NCI-H1930 (cell line): Measurements from ENCODE around the gene NEMP2.

Source experiments
- DNase-seq, 2 experiments: peaks; one replicate each; lab custom pipeline; 2025; lab: John Stamatoyannopoulos, UW

The NEMP2 gene

DNA sequence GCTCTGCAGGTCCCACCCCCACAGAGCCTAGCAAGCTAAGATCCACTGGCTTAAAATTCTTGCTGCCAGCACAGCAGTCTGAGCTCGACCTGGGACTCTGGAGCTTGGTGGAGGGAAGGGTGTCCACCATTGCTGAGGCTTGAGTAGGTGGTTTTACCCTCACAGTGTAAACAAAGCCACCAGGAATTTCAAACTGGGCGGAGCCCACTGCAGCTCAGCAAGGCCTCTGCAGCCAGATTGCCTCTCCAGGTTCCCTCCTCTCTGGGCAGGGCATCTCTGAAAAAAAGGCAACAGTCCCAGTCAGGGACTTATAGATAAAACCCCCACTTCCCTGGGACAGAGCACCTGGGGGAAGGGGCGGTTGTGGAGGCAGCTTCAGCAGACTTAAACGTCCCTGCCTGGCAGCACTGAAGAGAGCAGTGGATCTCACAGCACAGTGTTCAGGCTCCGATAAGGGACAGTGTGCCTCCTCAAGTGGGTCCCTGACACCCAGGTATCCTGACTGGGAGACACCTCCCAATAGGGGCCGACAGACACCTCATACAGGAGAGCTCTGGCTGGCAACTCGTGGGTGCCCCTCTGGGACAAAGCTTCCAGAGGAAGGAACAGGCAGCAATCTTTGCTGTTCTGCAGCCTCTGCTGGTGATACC is 20.0 kb upstream of the NEMP2 start:
- no peak for DNase-seq

DNA sequence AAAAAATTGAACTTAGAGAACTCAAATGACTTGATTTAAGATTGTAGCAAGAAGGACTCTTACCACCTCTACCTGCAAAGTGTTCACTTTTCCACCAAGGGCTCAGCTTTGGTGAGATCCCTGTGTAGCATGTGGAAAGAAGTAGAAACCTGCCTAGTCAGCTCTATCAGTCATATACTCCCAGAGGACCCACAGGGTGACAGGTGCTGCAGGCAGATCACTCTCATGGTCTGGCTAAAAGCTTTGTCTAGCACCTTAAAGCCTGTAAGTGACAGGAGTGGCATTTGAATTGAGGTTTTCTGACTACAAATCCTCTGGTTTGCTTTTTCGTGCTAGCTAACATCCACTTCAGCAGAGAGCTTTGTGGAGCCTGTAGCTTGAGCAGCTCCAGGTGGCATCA is 18.7 kb upstream of the NEMP2 start:
- DNase-seq = no peak

DNA sequence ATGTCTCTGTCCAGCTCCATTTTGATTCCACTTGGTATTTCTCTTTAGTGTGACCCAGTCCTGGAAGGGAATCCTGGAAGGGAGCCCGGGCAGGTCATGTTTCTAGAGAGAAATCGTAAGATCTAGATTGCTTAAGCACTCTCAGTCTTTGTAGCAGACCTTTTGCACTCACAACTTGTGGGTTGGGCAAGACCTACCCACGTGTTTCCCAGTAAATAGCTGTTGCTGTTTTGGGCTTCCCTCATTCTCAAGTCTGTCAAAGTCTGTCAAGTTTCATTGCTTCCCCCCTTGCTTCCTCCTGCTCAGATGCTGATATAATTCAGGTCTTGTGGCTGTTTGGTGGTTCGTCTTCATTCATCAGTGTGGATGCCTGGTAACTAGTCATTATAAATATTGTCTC is 17.4 kb upstream of the NEMP2 start:
- no peak for DNase-seq

DNA sequence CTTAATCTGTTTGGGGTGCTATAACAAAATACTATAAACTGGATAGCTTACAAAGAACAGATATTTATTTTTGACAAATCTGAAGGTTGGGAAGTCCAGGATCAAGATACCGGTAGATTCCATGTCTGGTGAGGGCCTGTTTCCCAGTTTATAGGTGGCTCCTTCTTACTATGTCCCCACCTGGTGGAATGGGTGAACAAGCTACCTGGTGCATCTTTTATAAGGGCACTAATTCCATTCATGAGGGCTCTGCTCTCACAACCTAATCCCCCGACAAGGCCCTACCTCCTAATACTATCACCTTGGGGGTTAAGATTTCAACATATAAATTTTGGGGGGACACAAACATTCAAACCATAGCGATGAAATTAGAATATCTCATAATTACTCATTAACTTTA is 15.6 kb upstream of the NEMP2 start:
- no peak for DNase-seq

DNA sequence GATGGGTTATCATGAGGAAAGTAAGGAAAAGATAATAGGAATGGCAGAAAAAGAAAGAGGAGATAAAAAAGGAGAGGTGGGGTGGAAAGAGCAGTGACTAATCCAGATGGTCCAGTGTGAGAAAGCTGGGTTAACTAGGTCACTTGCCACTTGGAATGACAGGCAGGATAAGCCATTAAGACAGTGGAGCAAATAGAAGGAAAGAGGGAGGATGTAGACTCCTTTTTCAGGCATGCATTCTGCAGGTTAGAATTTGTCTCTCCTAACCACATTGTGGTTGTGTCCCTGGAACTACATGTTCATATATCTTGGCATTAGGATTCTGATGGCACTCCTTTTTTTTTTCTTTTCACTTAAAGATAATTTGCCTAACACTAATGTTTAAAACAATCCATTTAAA is 13.4 kb upstream of the NEMP2 start:
- no peak for DNase-seq

DNA sequence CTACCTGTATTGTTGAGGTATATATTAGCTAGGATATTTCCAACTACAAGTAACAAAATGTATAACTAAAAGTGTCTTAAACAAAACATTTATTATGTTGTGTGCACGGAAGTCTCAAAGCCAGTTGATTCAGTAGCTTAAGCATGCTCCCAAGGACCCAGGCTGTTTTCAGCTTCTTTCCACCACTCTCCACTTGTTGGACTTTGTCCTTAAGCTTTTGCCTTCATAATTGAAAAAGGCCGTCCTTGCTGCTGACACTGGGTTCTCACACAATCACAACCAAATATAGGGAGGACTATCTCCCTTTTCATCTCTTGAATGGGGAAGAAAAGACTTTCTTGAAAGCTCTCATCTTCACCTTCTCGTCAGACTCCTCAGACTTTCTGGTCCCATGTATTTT is 12.2 kb upstream of the NEMP2 start:
- DNase-seq = no peak

DNA sequence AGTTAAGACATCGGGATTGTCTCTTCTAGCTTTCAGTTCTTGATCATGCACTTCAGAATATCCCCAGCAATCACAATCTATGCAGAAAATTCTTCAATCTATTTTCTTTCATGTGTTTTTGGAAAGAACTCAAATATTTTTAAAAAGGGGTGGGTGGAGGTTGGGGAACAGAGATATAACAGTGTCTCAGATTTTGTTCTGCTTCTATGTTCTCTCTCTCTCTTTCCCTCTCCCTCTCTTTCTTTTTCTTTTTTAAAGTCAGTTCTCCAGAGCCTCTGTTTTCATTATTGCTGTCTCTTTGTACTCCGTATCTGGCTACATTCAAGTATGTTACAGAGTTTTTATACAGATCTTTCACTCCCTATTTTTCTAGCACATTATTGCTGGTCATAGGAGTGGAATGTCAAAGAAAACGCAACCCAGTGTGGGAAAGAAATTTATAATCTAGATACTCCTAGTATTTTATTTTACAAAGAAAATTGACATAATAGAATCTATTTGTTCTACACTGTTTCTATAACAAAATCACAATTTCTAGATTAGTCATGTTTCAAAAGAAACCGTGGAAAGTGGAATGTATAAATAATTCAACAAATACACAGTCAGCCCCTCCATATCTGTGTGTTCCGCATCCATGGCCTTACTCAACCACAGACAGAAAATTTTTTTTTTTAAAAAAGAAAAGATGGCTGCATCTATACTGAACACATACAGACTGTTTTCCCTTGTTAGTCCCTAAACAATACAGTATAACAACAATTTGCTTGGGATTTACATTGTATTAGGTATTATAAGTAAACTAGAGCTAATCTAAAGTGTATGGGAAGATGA is 11.2 kb upstream of the NEMP2 start:
- no peak for DNase-seq

DNA sequence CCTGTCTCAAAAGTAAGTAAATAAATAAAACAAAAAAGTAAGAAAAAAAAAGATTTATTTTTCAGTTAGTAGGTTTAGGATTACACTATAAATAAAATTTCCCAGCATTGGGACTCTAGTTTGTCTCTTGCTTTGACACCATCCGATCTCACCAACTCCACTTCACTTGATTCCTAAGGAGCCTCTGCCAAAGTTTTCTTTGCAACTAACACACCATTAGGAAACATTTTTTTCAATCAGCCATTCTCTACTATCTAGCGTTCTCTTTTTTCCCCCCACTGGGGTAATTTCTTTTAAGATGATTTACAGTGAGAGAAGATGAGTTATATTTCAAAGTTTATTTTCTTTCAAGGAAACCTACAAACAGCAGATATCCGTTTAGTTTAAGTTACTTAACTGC is 10.6 kb upstream of the NEMP2 start:
- no peak for DNase-seq

DNA sequence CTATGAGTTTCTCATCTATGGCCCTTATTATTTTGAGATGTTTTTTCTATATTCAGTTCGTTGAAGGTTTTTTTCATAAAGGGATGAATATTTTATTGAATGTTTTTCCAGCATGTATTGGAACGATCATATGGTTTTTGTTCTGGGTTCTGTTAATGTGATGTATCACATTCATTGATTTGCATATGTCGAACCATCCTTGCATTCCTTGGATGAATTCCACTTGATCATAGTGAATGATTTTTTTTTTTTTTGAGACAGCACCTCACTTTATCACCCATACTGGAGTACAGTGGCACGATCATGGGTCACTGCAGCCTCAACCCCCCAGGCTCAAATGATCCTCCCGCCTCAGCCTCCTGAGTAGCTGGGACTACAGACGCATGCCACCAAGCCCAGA is 5.5 kb upstream of the NEMP2 start:
- DNase-seq = no peak

DNA sequence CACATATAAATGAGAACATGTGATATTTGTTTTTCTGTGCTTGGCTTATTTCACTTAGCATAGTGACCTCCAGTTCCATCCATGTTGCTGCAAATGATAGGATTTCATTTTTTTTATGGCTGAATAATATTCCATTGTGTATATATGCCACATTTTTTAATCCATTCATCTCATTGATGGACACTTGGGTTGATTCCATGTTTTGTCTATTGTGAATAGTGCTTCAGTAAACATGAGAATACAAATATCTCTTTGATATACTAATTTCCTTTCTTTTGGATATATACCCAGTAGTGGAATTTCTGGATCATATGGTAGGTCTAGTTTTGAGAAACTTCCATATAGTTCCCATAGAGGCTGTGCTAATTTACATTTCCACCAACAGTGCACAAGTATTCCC is 3.7 kb upstream of the NEMP2 start:
- no peak for DNase-seq

DNA sequence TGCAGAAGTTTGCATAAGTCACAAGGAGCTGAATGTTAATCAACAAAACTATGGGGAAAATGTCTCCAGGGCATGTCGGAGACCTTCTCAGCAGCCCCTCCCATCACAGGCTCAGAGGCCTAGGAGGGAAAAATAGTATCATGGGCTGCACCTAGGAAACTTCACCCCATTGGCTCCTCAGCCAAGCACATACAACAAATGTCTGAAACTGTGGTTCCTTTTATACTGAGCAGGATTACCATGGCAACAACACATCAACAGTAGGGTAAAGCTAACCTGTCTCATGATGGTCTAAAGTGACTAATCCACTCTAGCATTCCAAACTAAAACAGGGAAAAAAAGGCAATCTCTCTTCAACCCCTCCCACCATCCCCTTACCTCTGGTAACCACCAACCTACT is 3.2 kb upstream of the NEMP2 start:
- DNase-seq = no peak

DNA sequence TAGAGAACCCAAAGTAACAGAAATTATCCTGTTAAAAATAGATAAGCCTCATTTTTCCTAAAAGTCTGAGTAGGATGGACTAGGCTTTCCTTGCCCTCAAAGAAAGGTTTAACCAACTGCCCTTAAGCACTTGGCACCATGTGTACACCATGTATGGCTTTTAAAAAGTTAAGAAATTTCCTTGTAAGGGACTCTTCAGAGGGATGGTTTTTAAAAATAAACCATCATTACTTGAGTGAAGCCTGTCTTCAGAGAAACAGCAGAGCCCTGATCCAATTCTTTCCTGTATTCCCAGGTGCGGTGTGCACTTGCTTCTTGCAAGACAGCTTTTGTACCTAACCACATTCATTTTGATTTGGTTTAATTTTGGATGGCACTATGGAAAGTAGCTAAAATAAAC is 1.1 kb upstream of the NEMP2 start:
- DNase-seq = no peak

DNA sequence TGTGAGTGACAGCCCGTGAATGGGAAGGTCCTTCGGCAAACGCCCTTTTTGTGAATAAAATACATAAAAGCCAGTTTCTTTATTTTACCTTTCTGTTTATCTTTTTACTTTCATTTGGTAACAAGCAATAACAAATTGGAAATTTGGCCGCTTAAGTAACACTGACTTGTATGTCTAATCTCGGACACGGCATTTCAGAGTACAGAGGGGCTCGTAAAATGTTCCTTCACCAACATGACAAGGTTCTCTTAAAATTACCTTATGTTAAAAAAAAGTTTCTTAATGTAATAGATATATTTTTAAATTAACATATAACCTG is 558 bp upstream of the NEMP2 start:
- DNase-seq = no peak

DNA sequence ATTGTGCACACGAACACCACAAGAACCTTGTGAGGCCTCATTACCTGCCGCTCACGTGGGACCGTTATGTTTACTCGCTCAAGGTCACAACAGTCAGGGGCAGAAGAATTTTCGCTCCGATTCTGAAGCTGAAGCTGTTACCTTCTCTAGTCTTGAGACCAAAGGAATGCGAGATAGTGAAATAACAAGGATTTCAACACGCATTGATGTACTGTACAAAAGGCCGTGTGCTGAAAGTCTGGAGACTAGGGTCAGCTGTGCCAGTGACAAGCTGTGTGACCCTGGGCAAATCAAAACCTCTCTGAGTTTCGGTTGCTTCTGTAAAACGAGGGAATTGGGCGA is 583 bp downstream of the NEMP2 start:
- DNase-seq = no peak

DNA sequence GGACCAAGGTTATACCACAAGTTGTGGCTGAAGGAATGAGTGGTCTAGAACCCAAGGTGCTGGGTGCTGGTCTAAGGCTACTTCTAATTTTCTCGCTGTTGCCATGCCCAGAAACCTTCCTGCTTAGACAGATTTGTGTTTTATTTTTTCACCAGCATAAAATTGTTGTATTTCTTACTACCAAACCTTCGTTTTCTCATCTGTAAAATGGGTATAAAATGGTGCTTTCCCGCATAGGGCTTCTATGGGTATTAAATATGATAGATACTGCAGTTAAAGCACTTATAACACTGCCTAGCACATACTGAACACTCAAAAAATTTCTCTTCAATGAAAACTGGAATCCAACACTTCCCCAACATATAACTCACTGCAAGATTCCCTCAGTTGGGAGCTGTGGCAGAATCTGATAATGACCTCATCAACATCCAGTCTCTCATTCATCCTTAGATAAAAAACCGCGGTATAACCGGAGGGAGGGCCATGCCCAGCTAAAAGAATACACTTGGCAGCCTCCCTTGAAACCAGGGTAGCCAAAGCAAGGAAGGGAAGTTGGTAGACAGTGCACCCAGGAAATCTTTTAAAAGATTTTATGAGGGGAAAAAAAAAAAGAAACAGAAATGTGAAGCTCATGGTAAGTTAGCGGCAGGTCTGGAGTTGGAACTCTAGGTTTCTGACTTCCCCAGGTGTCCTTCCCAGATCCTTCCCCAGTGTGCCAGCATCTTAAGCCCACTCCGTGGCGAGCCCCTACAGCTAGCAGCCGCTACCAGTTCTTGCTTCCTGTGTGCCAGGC is 1.2 kb downstream of the NEMP2 start:
- DNase-seq = no peak

DNA sequence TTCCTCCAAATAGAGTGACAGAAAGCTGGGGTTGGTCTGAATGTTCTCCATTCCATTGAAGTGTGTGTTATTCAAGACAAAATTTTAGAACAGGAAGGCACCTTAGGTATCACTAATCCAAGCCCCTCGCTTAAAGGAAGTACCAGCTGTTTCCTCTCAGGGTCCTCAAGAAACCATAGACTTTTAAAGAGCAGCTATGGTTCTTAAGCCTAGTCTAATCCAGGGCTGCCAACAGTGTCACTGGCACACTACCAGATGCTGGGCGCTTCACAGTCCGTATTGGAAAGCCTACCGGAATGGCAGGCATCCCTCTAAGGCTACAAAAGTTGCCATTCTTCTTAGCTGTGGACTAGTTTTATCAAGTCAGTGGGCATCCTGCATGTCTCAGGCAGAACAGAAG is 1.9 kb downstream of the NEMP2 start:
- DNase-seq = no peak

DNA sequence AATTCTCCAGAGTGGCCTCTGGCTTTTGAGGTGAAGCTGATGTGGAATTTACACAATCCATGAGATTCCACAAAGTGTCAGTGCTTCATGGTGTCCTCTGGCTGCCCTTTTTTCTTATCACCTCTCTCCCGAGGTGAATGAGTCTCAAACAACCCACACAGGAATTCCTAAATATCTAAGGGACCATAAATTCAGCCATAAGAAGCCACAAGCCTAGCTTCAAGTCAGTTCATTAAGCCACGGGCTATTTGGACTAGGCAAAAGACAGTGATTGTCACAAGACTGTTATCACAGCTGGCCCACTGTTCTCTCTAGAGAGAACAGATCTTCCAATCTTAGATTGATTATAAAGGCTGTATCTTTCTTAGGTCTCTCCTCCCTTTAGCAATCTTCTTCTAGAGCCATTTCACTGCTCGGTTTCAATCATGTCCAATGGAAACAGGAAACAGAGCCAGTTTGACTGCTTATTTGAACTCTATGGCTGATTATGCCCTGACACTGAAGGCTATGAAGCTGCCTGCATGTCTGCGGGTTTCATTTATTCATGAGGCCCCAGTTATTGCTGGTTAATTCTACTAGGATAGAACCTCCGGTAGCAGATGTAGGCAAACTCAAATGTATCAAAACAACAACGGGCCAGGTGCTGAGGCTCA is 4.1 kb downstream of the NEMP2 start:
- DNase-seq = no peak

DNA sequence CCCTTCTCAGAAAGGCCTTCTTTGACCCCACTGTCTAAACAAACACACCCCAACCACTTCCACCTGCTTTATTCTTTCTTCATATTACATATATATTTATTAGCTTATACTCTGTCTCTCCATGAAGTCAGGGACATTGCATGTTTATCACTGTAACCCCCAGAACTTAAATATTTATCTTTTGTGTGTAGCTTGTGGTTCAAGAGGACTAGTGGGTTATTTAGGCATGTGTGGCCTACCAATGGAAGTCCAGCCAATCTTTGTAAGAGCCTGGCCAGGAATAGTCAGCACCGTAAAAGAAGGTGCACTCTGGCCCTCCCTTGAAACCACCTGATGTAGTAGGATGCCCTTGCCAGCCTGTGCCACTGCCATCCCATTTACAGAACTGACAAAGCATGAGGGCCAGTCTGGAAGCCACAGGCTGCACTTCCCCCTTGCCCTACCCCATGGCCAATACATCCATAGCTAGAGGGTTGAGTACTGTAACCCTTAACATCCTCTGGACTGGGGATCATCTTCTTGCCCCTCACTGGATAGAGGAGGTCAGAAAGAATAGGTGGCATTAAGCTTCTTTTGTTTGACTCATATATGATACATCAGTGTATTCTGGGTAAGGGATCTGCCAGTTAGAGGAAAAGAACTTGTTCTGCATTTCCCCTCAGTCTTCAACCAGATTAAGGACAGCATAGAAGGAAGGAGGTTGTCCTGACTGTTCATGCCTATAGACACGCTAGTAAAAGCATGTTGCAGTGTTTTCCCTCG is 4.9 kb downstream of the NEMP2 start:
- DNase-seq = no peak

DNA sequence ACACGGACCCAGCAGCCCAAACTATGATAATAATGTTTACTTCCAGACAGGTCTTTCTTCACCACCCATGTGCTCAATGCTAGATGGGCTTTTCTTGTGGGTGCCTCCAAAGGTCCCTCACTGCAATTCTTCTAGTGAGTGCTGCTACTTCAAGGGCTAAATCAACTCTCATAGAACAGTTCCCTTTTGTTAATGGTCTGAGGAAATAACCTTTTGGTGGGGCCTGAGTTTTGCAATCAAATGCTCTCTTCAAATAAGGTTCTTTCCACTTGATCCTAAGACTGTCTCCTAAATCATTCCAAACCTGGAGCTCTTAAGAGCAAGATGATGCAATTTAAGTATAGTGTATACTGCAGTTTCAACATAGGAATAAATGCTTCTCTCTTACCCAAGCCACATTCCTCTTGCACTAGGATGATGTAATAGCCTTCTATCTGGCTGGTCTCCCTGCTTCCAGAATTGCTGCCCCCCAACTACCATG is 6.0 kb downstream of the NEMP2 start:
- no peak for DNase-seq

DNA sequence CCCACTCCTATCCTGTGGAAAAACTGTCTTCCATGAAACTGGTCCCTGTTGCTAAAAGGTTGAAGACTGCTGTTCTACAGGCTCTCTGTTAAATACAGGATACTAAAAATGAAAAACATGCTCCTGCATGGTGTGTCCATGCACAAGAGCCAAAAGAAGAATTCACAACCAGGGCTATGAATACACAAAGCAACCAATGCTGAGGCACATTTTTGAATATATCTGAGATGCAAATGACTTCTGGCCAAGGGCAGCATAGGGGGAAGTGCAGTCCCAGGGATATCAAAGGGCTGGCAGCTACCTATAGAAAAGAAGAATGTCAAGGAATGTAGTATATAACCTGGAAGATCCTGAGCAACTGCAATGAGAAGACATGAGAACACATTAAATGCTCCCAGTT is 6.6 kb downstream of the NEMP2 start:
- no peak for DNase-seq

DNA sequence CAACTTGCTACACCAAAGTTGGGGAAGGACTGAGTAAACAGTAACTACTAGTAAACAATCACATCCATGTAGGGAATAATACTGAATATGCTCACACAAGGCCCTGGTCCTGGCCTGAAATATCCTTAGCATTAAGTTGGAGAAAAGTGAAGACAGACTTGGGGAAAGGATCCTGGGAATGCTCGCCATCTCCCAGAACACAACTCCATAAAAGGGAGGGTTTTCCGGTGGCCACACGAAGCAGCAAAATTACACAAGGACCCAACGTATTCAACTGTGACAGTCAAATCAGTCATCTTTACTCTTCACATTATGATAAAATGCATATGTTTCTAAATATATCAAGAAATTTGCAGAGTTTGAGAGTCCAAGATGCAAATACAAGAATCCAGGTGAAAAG is 7.3 kb downstream of the NEMP2 start:
- DNase-seq = no peak
